Epithelial cell of esophagus (primary cell): ENCODE measurements around the gene DAAM2.

Experiments
- DNase-seq: peaks from one replicate; pipeline ENCODE4 v3.0.0; 2010; ENCODE audit warnings: low read depth
- H3K4me3 ChIP-seq: 2 replicates; pipeline ENCODE4 v1.5.1; 2011; ENCODE audit warnings: mild to moderate bottlenecking, low read length, control low read depth
- TF ChIP-seq, protein P1 (sequence below): IDR thresholded peaks from 2 replicates; pipeline ENCODE4 v1.5.1; 2011; ENCODE audit warnings: low read depth, mild to moderate bottlenecking, low read length, control low read depth, inconsistent platforms; ENCODE audit not compliant: insufficient read depth; ENCODE audit errors: missing control alignments

Gene DAAM2

DNA sequence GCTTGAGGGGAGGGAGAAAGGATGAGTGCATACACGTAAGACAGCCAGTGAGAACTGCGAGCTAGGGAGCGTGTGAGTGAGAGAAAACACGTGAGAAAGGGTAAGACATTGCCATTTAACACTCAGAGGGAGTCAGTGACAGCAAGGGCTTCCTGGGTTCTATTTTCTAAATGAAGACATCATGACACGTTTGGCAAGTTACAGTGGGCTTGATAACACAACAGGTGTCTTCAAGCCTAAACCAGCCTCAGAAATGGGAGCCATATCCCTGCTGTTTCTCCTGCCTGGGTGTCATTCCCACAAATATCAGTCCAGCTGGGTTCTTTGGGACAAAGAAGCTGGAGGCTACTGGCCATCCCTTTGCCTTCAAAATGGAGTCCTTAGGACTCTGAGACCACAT, 159.0 kb downstream of the DAAM2 start:
- no peak overlapping the region for H3K4me3 ChIP-seq
- no peak for DNase-seq
- TF ChIP-seq, protein P1, sequence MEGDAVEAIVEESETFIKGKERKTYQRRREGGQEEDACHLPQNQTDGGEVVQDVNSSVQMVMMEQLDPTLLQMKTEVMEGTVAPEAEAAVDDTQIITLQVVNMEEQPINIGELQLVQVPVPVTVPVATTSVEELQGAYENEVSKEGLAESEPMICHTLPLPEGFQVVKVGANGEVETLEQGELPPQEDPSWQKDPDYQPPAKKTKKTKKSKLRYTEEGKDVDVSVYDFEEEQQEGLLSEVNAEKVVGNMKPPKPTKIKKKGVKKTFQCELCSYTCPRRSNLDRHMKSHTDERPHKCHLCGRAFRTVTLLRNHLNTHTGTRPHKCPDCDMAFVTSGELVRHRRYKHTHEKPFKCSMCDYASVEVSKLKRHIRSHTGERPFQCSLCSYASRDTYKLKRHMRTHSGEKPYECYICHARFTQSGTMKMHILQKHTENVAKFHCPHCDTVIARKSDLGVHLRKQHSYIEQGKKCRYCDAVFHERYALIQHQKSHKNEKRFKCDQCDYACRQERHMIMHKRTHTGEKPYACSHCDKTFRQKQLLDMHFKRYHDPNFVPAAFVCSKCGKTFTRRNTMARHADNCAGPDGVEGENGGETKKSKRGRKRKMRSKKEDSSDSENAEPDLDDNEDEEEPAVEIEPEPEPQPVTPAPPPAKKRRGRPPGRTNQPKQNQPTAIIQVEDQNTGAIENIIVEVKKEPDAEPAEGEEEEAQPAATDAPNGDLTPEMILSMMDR = no peak

DNA sequence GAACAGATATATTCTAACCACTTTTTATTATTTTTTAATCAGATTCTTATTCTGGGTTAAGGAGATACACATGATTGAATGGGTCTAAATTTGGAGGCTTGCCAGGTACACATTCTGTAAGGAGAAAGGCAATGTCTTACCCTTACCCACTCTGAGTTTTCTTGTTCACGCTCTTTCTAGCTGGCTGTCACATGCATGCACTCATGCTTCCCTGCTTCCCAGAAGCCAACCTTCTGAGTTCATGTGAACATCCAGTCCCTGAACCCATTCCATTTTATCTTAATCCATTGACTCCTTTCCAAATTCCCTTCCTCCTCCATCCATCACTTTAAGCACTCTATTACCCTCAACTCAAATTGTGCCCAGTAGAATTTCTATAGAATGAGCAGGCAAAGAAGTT, 159.5 kb downstream of the DAAM2 start:
- DNase-seq = no peak
- H3K4me3 ChIP-seq = no peak overlapping the region
- TF ChIP-seq, protein P1 = no peak

DNA sequence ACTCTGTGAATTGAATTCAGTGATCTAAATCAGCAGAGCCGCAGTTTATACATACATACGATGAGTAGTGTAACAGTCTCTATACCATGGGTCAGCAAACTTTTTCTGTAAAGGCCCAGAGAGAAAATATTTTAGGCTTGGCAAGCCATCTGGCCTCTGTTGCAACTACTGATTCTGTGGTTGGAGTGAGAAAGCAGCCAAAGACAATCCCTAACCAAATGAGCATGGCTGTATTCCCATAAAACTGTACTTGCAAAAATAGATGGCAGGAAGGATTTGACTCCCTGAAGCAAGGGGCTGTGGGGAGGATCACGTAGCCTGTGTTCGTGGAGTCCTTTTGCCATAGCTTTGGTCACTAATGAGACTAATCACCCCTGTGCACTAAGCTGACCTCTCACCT, 160.0 kb downstream of the DAAM2 start:
- no peak overlapping the region for H3K4me3 ChIP-seq
- no peak for DNase-seq
- TF ChIP-seq, protein P1 = no peak

DNA sequence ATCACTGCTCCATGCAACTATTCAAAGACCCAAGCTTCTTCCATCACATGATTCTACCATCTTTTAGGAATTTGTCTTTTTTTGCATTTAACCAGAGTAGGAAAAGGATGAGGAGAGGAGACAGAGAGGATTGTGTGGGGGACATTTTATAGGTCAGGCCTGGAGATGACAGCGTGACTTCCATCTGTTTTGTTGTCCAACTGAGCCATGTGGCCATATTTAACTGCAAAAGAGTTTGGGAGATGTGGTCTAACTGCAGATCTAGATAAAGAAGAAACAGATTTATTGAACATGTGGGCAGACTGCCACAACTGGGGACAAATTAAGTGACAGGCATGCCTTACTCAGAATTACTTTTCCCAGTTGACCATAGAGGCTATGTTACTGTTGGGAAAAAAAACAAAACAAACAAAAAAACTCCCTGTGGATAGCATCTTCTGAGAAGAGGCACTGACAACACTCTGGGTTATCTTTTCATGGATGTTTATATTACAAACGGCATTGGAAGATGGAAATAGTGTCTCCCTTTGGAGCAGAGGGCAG, 161.0 kb downstream of the DAAM2 start:
- H3K4me3 ChIP-seq = no peak overlapping the region
- TF ChIP-seq, protein P1 = no peak
- DNase-seq = no peak
